Measurements from ENCODE around the gene GFOD2. TPM values are rescaled to one million over a fixed set of nuclear protein-coding genes. Genes with fewer than 3 reads are reported as not detected.

GFOD2 gene
- total RNA-seq, 2 experiments from 2014 or later = 12.5 to 14.2 TPM

GRCh38 chr16:67727521-67728485, 8.7 kb upstream of the GFOD2 start:
- no peak for DNase-seq
- ATAC-seq (ENCODE audit: low read depth) = no peak
- POLR2A ChIA-PET = interaction anchor here (1.0 to 1.6 kb wide), 2 partner anchors 9 to 10 kb away, joined by 3 to 4 read pairs; partner anchors contain the start of gene GFOD2
- Mint-ChIP-seq H3K4me3 (no peak overlapping the region), H3K27me3 (no peaks in the 10 kb centered on the region), H3K9me3 (no peaks in the 10 kb centered on the region), H3K4me1 (peaks cover 2% of the 10 kb centered on the region), H3K27ac (no peak overlapping the region), H3K36me3 (peaks cover 7% of the 10 kb centered on the region)

GRCh38 chr16:67726106-67727034, 7.3 kb upstream of the GFOD2 start:
- H3K27ac Mint-ChIP-seq = no peak overlapping the region
- H3K4me3 Mint-ChIP-seq = no peak overlapping the region
- H3K4me1 Mint-ChIP-seq = peaks cover 2% of the 10 kb centered on the region
- H3K9me3 Mint-ChIP-seq = no peaks in the 10 kb centered on the region
- ATAC-seq (ENCODE audit: low read depth) (no peak), DNase-seq (no peak)
- POLR2A ChIA-PET = interaction anchor here (0.5 to 0.6 kb wide), 2 partner anchors 47 to 67 kb away, joined by 3 read pairs; partner anchors contain the start of gene ACD
- H3K36me3 Mint-ChIP-seq = peaks cover 7% of the 10 kb centered on the region
- no peaks in the 10 kb centered on the region for H3K27me3 Mint-ChIP-seq

GRCh38 chr16:67723911-67724305, 4.8 kb upstream of the GFOD2 start:
- peaks cover 3% of the 10 kb centered on the region for H3K36me3 Mint-ChIP-seq
- POLR2A ChIA-PET = no interaction called here
- no peak overlapping the region for H3K4me3 Mint-ChIP-seq
- peaks cover 14% of the 10 kb centered on the region for H3K4me1 Mint-ChIP-seq
- no peaks in the 10 kb centered on the region for H3K9me3 Mint-ChIP-seq
- no peaks in the 10 kb centered on the region for H3K27me3 Mint-ChIP-seq
- no peak overlapping the region for H3K27ac Mint-ChIP-seq
- no peak for ATAC-seq (ENCODE audit: low read depth)
- no peak for DNase-seq

GRCh38 chr16:67723151-67723910, 4.2 kb upstream of the GFOD2 start:
- POLR2A ChIA-PET = no interaction called here
- H3K27ac Mint-ChIP-seq = no peak overlapping the region

GRCh38 chr16:67720236-67720635, 1.1 kb upstream of the GFOD2 start:
- Mint-ChIP-seq H3K27ac (peak overlapping the region; percentile 97), H3K27me3 (no peaks in the 10 kb centered on the region), H3K4me3 (peak overlapping the region; percentile 94), H3K36me3 (peaks cover 1% of the 10 kb centered on the region), H3K9me3 (no peaks in the 10 kb centered on the region), H3K4me1 (peaks cover 35% of the 10 kb centered on the region)
- ATAC-seq (ENCODE audit: low read depth) (no peak), DNase-seq (no peak)
- POLR2A ChIA-PET = interaction anchor here (1.6 to 2.7 kb wide), 4 partner anchors 9 to 215 kb away, joined by 3 to 21 read pairs (median 5); partner anchors contain the start of genes RANBP10 and TSNAXIP1

More at GRCh38 chr16:67723151-67723910, 4.2 kb upstream of the GFOD2 start:
- Mint-ChIP-seq H3K9me3 (no peaks in the 10 kb centered on the region), H3K4me3 (no peak overlapping the region), H3K36me3 (peaks cover 2% of the 10 kb centered on the region), H3K4me1 (peaks cover 18% of the 10 kb centered on the region), H3K27me3 (no peaks in the 10 kb centered on the region)
- DNase-seq = peak; percentile 17
- ATAC-seq (ENCODE audit: low read depth) = no peak

GRCh38 chr16:67719778-67720144, 645 bp upstream of the GFOD2 start:
- no peaks in the 10 kb centered on the region for H3K9me3 Mint-ChIP-seq
- peak; percentile 43 for DNase-seq

GRCh38 chr16:67718668-67719047, 458 bp downstream of the GFOD2 start:
- Mint-ChIP-seq H3K9me3 (no peaks in the 10 kb centered on the region), H3K4me3 (peak overlapping the region; percentile 94), H3K4me1 (peaks cover 37% of the 10 kb centered on the region), H3K36me3 (peaks cover 2% of the 10 kb centered on the region), H3K27me3 (no peaks in the 10 kb centered on the region), H3K27ac (peak overlapping the region; percentile 31)
- ATAC-seq (ENCODE audit: low read depth) = peak; percentile 31
- POLR2A ChIA-PET = interaction anchor here (0.6 to 2.7 kb wide), 17 partner anchors 7 to 217 kb away, joined by 3 to 21 read pairs (median 4); partner anchors contain the start of genes ACD, C16orf86, CARMIL2 and CTCF
- DNase-seq = no peak

More at GRCh38 chr16:67719778-67720144, 645 bp upstream of the GFOD2 start:
- peak; percentile 21 for ATAC-seq (ENCODE audit: low read depth)
- Mint-ChIP-seq H3K27me3 (no peaks in the 10 kb centered on the region), H3K27ac (peak overlapping the region; percentile 97), H3K4me1 (peaks cover 35% of the 10 kb centered on the region), H3K36me3 (peaks cover 1% of the 10 kb centered on the region), H3K4me3 (peak overlapping the region; percentile 94)
- POLR2A ChIA-PET = interaction anchor here (0.9 to 2.7 kb wide), 14 partner anchors 9 to 216 kb away, joined by 3 to 21 read pairs (median 4); partner anchors contain the start of genes ACD, C16orf86, CARMIL2 and CTCF

GRCh38 chr16:67716097-67716496, 3.0 kb downstream of the GFOD2 start:
- Mint-ChIP-seq H3K4me3 (no peak overlapping the region), H3K27ac (no peak overlapping the region)
- no peak for ATAC-seq (ENCODE audit: low read depth)

GRCh38 chr16:67714522-67714921, 4.6 kb downstream of the GFOD2 start:
- ATAC-seq (ENCODE audit: low read depth) (no peak), DNase-seq (no peak)
- Mint-ChIP-seq H3K4me1 (peaks cover 25% of the 10 kb centered on the region), H3K4me3 (no peak overlapping the region), H3K9me3 (no peaks in the 10 kb centered on the region), H3K27me3 (no peaks in the 10 kb centered on the region), H3K27ac (no peak overlapping the region), H3K36me3 (peaks cover 8% of the 10 kb centered on the region)
- POLR2A ChIA-PET = no interaction called here

More at GRCh38 chr16:67716097-67716496, 3.0 kb downstream of the GFOD2 start:
- H3K27me3 Mint-ChIP-seq = no peaks in the 10 kb centered on the region
- peaks cover 37% of the 10 kb centered on the region for H3K4me1 Mint-ChIP-seq
- POLR2A ChIA-PET = no interaction called here
- peaks cover 8% of the 10 kb centered on the region for H3K36me3 Mint-ChIP-seq
- H3K9me3 Mint-ChIP-seq = no peaks in the 10 kb centered on the region
- no peak for DNase-seq

GRCh38 chr16:67713647-67714273, 5.4 kb downstream of the GFOD2 start:
- ATAC-seq (ENCODE audit: low read depth) (no peak), DNase-seq (no peak)
- peaks cover 25% of the 10 kb centered on the region for H3K4me1 Mint-ChIP-seq
- H3K9me3 Mint-ChIP-seq = no peaks in the 10 kb centered on the region
- no peak overlapping the region for H3K4me3 Mint-ChIP-seq
- no peak overlapping the region for H3K27ac Mint-ChIP-seq
- H3K36me3 Mint-ChIP-seq = peaks cover 8% of the 10 kb centered on the region
- POLR2A ChIA-PET = no interaction called here
- H3K27me3 Mint-ChIP-seq = no peaks in the 10 kb centered on the region

GRCh38 chr16:67710607-67711006, 8.5 kb downstream of the GFOD2 start:
- no peak overlapping the region for H3K4me3 Mint-ChIP-seq
- H3K4me1 Mint-ChIP-seq = peaks cover 5% of the 10 kb centered on the region
- DNase-seq (no peak), ATAC-seq (ENCODE audit: low read depth) (no peak)
- no peaks in the 10 kb centered on the region for H3K27me3 Mint-ChIP-seq
- no peak overlapping the region for H3K27ac Mint-ChIP-seq
- peaks cover 7% of the 10 kb centered on the region for H3K36me3 Mint-ChIP-seq
- H3K9me3 Mint-ChIP-seq = no peaks in the 10 kb centered on the region
- POLR2A ChIA-PET = no interaction called here

- no peak overlapping the region for H3K27ac Mint-ChIP-seq
- H3K9me3 Mint-ChIP-seq = no peaks in the 10 kb centered on the region
- no peak overlapping the region for H3K4me3 Mint-ChIP-seq
- ATAC-seq (ENCODE audit: low read depth) = no peak
- peaks cover 7% of the 10 kb centered on the region for H3K36me3 Mint-ChIP-seq
- H3K27me3 Mint-ChIP-seq = no peaks in the 10 kb centered on the region
- H3K4me1 Mint-ChIP-seq = peaks cover 5% of the 10 kb centered on the region
- DNase-seq = no peak
- POLR2A ChIA-PET = no interaction called here
Measured at GRCh38 chr16:67709050-67709449, 10.1 kb downstream of the GFOD2 start.

All from activated naive CD8-positive, alpha-beta T cell treated with anti-CD3 and anti-CD28 coated beads, Interleukin-2, amount 10 ng/mL, durations not matched to agents 7 days and 5 days (primary cell).